ENCODE results near the gene DGAT2.

DNA sequence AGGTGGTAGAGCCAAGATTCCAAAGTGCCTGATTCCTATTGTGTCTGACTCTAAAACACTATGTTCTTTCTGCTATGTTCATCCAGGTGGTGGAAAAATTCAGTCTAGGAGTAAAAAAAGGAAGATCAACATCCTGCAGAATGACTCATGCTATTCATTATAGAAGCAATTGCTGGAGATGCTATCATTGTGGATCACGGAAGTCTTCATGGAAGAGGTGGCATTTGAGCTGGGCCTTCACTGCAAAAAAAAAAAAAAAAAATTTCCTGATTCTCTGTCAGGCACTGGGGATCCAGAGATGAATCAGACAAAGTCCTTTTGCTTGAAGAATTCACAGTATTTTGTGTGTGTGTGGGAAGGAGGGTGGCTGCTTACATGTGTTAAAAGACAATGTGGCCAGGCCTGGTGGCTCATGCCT lies 45.1 kb downstream of the DGAT2 start:
- no peak for TF ChIP-seq EZH2 (IDR thresholded peaks at IDR 0.05; ENCODE audit: low read depth)
- TF ChIP-seq, protein P1, sequence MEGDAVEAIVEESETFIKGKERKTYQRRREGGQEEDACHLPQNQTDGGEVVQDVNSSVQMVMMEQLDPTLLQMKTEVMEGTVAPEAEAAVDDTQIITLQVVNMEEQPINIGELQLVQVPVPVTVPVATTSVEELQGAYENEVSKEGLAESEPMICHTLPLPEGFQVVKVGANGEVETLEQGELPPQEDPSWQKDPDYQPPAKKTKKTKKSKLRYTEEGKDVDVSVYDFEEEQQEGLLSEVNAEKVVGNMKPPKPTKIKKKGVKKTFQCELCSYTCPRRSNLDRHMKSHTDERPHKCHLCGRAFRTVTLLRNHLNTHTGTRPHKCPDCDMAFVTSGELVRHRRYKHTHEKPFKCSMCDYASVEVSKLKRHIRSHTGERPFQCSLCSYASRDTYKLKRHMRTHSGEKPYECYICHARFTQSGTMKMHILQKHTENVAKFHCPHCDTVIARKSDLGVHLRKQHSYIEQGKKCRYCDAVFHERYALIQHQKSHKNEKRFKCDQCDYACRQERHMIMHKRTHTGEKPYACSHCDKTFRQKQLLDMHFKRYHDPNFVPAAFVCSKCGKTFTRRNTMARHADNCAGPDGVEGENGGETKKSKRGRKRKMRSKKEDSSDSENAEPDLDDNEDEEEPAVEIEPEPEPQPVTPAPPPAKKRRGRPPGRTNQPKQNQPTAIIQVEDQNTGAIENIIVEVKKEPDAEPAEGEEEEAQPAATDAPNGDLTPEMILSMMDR (conservative IDR thresholded peaks at IDR 0.05), result no peak
